HG02938 (cell line): Measurements from ENCODE around the gene SLC38A2.

Source experiments
- ATAC-seq: cut with Tn5 transposase; IDR thresholded peaks from one replicate; pipeline ENCODE4 v1.9.1; 2021; ENCODE audit warnings: mild to moderate bottlenecking, moderate library complexity; ENCODE audit not compliant: unreplicated experiment

The SLC38A2 gene

DNA sequence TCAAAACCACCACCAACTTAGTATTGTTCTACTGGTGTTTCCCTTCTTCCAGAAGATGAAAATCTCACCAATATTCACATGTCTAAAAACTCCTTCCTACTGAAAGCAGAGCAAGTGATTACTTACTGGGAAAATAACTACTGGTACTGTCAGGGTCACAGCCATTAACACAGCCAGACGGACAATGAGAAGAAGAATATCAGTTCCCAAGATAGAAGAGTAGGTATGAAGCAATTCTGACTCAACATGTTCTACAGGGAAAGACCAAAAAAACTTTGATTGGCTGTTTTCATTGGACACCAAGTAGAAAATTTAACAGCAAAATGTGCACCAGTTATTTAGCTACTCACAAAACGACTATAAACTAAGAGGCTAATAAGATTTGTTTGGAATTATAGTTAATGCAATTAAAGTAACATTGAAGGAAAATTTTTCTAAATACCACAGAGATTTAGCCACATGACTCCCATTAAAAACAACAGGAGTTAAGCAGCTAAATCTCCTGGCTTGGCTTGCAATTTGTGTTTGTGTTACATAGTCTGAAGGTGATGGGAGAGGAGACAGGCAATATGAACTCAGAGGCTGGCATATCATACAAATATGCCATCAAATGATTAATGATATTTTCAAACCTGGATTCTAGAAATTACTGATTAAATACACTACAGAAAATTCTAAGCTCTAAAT, 9.5 kb downstream of the SLC38A2 start:
- ATAC-seq = no peak

DNA sequence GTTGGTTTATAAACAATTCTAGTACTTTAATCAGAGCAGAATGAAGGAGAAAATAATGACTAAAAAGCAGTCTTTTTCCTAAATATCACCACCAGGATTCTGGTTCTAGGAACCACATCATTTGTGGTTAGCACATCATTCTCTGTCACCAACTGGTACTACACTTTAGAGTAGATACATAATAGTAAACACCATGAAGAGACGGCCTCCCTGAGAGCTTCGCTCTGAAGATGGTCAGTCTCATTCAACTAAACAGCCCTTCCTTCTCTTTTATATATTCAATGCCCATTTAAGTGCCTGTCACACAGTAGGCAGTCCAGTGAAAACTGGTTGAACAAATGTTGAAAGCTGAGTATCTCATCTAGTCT, 10.9 kb downstream of the SLC38A2 start:
- ATAC-seq = no peak

DNA sequence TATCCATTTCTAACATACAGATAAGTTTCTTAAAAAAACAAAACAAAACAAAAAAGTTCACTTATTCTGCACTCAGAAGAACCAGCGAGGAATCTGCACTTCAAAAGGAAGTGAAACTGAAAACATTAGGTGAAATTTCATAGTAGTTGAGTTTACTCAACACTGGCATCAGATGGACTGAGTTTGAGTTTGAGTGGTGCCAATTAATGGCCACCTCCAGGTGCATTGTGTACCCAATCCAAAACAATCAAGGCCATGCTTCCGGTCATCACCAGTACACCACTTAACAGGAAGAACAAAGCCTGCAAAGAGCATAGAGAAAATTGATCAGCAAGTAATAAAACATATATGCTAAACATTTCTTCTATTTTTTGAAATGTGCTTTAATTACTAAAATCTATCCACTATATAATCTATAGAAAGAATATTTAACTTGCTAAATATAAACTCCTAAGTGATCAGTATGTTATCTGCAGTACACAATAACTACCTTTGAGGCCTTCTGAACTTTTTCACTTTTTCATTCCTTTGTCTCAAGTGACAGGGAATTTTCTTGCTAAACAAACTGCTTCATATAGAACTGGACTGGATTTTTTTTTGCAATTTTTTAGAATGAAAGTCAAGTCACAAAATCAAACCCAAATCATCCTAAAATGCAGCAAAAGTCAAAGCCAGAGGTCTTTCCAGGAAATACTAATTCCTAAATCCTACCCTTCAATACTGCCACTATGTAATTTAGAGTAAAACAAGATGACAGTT, 11.5 kb downstream of the SLC38A2 start:
- ATAC-seq = peak; percentile 69

DNA sequence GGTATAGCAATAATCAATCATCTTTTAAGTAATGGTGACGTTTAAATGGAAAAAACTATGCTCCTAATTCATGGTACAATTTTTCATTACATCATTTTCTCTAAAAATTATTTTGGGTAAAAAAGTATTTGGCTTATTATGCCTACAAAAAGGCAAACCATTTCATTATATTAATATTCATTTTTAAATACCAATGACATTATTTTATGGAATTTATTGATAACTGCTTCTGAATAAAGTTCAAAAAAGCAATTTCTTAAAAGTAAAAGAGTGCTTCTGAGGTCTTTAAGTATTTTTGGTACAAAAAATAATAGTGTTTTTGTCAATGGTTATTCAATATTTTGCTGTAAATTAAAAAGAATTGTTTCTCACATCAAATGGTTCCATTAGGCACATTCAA, 12.2 kb downstream of the SLC38A2 start:
- ATAC-seq = no peak

DNA sequence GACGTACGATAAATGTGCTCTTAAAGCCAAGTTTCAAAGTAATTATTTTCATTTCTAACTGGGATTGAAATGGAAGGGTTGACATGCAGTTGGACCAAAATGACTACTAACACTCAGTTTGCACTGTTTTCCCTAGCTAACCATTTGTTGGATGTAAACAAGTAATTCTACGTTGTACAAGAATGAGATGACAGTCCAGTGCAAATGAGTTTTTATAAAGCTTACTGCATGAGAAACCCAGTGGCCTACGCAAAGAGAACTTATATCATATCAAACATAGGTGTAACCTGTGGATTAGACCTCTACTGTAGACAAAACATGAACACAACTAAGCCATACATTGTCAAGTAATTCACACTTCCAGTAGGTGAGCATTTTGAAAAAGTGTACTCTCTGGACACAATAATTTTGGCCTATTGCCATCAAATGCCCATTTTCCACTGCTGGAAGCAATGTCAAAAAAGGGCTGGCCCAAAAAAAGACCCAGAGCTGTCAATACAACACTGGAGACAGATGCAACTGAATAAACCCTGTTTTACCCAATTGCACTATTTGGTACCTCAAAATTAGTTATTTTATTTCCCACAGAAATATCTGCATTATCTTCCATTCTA, 12.8 kb downstream of the SLC38A2 start:
- ATAC-seq = no peak

DNA sequence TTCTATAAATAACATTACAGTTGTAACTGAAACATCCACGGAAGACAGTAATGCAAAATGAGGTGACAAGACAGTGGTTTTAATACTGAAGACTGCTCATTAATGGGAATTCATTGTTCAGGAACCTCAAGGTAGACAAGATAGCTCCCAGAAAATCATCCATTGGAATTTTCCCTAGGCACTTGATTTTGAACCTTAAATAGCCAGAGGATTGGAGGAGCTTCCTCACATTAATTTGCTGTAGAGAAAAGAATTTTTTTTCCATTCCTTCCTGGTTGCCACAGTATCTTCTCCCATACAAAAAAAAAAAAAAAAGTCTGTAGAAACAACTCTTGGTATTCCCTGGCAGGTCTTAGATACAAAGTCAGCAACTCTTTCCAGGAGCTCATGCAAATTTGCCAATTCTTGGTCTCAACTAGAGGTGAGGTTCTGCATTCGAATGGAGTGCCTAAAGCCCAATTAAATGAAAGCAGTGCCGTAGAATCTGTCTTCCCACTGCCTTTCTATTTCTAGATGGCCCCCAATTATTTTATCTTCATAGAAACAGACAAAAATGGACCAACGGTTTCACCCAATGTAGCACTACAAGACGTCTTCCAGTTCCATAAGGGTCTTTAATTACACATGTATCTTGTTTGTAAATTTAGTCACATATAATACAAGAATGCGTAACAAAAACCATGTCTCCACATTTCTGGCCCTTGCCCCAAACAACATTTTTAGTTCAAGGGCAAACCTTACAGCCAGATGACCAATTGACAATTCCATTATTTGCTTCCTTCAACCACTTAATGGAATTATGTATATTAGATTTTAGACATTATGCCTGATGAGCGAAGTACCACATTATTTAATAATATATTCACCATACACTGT, 13.5 kb downstream of the SLC38A2 start:
- no peak for ATAC-seq

DNA sequence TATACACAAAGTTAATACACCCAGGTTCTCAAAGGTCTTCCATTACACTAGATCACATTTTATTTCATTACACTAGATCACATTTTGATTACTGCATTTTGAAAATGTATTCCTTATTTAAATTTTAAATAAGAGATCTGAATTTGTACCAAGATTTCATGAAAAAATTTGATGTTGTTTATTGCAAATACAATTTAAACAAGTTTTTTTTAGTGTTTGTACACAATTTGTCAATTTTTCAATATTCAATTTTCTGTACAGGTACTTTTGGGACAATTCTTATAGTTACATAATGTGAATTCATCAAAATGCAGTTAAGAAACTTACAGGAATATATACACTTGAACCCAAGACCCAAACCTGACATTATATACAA, 14.3 kb downstream of the SLC38A2 start:
- ATAC-seq = no peak

DNA sequence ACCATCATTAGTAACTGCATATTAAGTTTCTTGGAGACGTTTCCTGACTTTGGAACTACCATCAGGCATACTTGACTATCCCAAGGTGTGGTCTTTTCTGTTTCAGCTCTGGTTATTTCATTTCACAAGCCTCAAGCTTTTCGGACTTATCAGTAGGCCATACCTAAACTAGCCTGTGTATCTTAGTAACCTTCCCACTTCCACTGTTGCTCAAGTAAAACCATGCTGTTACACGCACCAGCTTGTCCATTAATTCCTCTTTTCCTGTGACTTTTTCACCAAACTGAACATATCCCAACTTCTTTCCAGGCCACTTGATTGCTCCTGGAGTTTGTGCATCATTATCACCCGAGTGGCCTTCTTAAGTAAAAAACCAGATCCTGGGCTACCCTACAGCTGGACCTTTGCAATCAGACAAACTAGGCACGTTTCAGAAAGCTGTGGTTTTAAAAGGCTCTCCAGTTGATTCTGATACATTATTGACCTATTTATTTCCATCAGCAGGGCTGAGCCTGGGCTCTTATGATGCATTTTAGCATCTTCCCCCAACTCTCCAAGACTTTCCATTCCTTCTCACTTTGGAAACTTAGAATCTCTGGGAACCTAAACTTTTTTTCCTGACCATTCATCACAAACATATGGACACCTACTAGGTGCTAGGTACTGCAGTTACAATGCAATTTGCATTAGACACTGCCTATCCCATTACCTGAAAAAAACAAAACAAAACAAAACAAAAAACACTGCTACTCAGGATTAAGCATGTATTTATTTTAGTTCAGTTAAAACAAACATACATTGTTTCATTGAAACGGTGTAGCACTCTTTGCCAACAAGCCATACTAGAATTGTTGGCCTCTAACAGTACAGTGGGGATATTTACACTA, 14.9 kb downstream of the SLC38A2 start:
- no peak for ATAC-seq

DNA sequence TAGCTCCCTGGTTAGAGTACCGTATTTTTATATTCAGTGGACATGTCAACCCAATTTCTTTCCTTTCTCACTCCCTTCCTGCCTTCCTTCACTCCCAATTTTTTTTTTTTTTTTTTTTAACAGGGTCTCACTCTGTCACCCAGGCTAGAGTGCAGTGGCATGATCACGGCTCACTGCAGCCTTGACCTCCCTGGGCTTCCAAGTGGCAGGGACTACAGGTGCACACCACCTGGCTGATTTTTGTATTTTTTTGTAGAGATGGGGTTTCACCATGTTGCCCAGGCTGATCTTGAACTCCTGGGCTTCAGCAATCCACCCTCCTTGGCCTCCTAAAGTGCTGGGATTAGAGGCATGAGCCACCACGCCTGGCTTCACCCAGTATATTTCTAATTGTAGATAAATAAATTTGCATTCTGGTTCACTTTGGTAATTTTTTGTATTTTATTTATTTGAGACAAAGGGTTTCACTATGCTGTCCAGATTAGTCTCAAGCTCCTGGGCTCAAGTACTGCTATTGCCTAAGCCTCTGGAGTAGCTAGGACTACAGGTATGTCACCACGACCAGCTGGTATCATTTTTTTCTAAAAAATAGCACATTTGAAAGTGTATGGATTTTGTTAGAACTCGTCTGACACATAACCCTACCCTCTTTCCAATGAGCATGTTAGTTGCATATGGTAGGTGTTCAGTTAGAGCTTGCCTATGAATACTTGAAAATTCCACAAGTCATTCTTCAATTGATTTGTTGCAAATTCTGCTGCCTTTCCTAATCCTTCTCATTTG, 15.7 kb downstream of the SLC38A2 start:
- no peak for ATAC-seq

DNA sequence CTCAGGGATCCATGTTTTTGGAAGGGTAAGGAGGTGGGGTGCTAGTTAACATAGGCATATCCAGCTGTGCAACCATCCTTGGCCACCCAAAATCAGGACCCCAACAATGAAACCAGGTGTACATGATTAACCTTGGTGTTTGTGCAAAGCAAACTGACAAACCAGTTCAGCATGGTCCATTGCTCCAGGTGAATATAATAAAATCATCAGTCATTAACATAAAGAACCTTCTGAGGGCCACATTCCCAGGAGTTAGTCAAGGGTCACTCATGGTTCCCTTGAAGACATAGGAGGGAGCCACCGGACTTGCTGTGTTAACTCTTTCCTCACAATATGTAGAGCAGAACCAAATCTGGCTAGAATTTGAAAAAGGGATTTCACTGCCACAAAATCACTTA, 17.8 kb downstream of the SLC38A2 start:
- no peak for ATAC-seq

DNA sequence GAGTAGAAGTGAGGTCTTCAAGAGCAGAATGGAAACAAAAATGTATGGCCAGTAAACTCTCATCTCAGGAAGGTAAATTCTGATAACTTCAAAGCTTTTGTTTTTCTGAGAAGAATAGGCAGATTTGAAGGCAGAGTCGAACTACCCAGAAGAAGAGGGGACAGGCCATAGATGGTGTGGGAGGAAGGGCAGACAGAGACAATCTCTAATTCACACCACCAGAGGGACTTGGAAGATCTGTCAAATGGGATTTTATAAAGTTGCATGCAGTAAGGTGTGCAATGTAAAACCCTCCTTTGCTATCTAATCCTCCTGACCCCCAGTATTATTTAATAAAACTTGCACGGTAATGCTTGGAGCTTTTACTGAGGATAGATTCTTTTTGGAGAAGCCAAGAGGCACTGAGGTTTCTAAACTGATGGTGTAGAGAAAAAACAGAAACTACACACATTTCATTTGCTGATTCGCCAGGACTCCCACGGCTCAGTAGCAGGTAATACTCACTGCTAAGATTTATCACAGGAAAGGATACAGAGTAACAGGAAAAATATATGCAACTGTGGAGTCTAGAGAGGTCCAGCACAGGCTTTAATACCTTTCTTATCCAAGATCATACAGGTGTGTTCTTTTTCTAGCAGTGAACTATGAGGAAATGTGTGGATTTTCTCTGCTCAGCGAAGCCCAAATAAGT, 18.3 kb downstream of the SLC38A2 start:
- no peak for ATAC-seq

DNA sequence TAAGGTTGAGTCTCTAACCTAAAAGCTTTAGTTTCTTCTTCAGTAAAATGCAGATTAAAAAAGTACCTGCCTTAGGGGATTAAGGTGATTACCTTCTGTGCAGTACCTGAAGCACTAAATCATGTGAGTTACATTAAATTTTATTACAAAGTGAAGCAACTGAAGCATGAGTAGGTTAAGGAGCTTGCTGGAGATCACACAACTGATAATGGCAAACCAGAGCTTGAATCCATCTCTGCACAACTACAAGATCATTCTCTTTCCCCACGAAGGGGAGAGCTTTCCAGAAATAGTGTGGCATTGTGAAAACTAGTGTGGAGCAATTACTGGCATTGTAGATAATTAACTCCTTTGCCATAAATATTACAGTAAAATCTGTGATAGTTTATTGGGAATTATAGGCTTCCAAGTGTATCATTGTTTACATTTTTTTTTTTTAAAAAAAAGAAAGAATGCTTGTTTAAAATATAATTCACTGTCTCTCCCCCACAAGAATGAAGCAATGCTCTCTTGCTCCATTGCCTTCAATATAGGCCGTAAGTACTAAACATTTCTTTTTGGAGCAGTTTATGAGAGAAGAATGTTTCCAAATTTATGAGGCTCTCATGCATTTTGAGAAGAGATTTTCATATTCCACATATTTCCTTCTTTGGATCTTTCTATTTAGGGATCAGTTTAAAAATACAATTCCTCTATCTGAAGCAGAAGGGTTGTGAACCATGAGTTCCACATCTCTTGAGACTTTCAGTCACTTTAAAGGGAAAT, 20.5 kb downstream of the SLC38A2 start:
- no peak for ATAC-seq

DNA sequence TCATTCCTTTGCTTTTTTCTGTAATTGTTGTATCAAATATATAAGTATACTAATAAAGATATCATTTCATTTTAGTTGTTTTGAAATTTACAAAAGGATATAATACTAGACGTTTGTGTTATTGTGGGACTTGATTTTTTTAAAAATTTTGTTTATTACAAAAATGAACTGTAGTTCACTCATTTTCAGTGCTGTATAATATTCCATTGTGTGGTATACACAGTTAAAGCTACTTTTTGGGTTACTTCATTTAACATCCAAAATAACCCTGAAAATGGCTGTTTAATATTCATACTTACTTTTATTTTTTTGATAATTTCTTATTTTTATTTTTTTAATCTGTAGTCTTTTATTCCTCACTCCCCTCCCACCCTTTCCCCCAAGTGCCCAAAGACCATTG, 21.4 kb downstream of the SLC38A2 start:
- ATAC-seq = no peak

DNA sequence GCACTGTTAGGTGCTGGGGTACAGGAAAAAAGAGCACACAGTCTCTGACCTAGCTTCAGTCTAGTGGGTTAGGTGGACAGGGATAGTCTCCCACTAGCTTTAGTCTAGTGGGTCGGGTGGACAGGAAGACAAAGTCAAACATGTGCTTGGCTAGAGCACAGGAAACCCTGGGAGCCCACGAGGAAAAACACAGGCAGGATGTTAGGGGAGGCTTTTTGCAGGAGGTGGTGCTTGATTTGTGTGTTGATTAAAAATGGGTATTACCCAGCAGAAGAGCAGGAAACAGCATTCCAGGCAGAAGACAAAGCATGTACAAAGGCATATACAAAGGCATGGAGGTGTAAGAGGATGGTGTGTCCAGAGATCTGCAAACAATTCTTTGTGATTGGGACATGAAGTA, 23.3 kb downstream of the SLC38A2 start:
- no peak for ATAC-seq

DNA sequence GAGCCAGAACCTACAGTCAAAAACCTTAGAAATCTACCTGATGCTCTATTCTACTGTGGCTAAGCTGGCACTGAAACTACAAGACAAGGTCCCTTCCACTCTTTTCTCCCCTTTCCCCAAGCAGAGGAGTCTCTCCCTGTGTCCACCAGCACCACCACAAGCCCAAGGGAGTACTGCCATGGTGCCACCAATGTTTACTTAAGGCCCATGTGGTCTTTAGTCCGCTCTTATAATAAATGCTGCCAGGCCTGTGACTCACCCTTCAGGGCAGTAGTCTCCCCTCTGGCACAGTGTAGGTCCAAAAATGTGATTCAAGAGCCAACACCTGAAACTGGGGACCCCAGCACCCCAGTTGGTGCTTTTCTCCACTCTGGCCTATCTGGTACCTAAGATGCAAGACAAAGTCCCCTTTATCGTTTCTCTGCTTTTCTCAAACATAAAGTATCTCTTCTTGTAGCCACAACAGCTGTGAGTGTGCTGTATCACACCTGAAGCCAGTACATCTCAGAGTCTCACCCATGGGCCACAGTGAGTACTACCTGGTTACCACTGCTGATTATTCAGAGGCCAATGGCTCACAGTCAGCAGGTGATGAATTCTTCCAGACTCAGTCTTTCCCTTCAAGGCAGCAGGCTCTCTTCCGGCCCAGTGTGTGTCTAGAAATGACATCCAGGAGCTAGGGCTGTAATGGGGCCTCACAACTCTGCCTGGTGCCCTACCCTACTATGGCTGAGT, 29.3 kb downstream of the SLC38A2 start:
- no peak for ATAC-seq

DNA sequence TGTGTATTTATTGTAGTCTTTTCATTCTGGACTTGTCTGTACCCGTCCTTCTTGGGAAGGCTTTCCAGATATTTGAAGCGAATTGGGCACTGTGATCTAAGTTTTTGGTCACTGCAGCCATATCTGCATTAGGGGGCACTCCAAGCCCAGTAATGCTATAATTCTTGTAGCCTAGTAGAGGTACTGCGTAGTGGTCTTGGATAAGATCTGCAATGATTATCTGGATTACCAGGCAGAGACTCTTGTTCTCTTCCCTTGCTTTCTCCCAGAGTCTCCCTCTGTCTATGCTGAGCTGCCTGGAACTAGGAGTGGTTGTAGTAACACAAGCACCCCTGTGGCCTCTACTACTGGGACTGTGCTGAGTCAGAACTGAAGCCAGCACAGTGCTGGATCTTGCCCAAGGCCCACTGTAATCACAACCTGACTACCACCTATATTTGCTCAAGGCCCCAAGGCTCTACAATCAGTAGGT, 30.0 kb downstream of the SLC38A2 start:
- ATAC-seq = no peak

DNA sequence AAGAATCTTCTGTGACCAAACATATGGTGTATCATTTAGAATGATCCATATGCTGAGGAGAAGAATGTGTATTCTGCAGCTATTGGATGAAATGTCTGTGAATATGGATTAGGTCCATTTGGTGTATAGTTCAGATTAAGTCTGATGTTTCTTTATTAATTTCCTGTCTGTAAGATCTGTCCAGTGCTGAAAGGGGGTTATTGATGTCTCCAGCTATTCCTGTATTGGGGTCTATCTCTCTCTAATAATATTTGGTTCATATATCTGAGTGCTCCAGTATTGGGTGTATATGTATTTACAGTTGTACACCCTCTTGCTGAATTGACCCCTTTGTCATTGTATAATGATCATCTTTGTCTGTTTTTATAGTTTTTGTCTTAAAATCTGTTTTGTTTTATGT, 33.5 kb downstream of the SLC38A2 start:
- no peak for ATAC-seq
